GM12865 (cell line): ENCODE data around the gene C1orf116.

ENCODE experiments used
- DNase-seq: peaks from one replicate; pipeline ENCODE4 v3.0.0; 2010; ENCODE audit warnings: low read depth
- H3K4me3 ChIP-seq: 2 replicates; pipeline ENCODE4 v1.5.1; 2011; ENCODE audit warnings: mild to moderate bottlenecking, low read depth, low read length, control low read depth
- TF ChIP-seq, protein P1 (sequence below): IDR thresholded peaks from 2 replicates; pipeline ENCODE4 v1.5.1; 2011; ENCODE audit warnings: low read length, control low read depth, low read depth, inconsistent platforms; ENCODE audit not compliant: insufficient read depth; ENCODE audit errors: missing control alignments

C1orf116 gene

DNA sequence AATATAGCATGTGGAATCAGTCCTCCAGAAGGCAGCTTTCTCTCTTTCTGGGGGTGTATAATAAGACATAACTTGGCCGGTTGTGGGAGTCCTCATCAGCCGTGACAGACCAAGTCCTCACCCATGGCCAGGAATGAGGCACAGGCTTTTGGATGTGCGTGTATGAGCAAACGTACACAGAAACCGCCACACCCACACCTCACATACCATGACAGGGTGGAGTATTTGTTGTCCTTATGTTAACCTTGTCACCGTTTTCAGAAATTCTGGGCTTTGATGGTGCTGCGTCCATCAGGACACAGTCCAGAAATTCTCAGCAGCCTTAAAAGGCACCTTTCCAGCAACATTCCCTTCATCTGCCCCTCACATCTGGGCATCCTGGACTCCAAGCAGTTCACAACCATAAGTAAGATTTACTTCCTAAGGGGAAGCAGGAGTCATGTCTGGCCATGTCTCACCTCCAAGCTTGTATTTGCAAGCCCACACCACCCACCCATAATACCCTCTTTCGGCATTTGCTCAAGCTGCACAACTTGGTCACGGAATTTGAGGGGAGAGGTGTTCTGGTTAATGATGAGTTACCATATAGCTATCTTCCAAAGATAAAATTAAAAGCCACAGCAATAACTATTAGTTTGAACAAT lies 12.4 kb downstream of the C1orf116 start:
- no peak for DNase-seq
- no peak overlapping the region for H3K4me3 ChIP-seq

DNA sequence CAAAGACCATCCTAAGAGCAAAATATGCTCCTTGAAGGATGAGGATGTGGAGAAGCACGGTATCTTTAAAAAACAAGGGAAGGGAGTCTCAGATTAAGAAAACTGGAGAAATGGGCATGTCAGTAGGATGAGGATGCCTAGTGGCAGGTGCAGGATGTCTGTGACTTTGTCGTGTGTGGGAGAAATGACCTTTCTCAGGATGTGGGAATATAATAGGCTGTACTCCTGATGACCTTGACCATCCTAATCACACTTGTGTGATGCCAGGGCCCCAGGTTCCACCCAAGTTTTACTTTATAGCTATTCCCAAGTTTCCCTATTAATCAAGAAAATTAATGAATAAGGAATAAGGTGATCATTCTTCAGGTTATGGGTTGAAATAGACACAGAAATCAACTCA lies 12.9 kb downstream of the C1orf116 start:
- H3K4me3 ChIP-seq, result no peak overlapping the region
- DNase-seq, result no peak
- TF ChIP-seq, protein P1, sequence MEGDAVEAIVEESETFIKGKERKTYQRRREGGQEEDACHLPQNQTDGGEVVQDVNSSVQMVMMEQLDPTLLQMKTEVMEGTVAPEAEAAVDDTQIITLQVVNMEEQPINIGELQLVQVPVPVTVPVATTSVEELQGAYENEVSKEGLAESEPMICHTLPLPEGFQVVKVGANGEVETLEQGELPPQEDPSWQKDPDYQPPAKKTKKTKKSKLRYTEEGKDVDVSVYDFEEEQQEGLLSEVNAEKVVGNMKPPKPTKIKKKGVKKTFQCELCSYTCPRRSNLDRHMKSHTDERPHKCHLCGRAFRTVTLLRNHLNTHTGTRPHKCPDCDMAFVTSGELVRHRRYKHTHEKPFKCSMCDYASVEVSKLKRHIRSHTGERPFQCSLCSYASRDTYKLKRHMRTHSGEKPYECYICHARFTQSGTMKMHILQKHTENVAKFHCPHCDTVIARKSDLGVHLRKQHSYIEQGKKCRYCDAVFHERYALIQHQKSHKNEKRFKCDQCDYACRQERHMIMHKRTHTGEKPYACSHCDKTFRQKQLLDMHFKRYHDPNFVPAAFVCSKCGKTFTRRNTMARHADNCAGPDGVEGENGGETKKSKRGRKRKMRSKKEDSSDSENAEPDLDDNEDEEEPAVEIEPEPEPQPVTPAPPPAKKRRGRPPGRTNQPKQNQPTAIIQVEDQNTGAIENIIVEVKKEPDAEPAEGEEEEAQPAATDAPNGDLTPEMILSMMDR, result no peak

More for the DNA sequence above, 12.4 kb downstream of the C1orf116 start:
- TF ChIP-seq, protein P1, result no peak

DNA sequence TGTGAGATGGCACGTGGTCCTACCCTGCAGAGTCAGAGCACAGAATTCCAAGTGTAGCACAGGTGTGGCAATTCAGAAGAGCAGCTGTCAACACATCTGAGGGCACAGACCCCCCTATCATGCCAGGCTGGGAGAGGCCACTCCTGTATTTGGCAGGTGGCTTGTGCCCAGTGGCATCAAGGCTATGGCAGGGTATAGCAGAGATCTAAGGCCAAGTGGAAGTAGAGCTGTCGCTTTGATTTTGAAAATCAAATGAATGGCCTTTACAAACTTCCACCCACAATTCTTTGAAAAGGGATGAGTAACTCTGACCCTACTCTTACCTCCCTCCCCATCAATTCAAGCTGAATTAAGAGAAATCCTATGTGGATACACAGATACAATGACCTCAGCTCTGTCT lies 13.4 kb downstream of the C1orf116 start:
- H3K4me3 ChIP-seq, result no peak overlapping the region
- TF ChIP-seq, protein P1, result no peak
- no peak for DNase-seq

DNA sequence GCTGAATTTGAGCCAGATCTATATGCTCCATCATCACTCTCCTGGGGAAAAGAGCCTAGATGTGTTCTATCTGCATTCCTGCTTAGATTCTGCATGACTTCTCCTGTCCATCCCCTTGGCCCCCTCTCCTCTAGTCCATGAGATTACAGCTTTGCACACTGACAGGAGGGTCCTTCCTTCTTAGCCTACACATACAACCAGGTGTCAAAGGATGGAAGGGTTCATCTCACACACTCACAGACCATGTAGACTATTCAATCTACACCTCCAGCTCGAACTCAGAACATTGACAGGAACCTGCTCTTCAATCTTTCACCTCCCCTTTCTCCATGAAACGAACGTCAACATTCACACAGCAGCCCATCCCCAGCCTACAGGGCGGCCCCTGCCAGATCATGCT lies 13.8 kb downstream of the C1orf116 start:
- DNase-seq, result no peak
- H3K4me3 ChIP-seq, result no peak overlapping the region
- TF ChIP-seq, protein P1, result no peak

DNA sequence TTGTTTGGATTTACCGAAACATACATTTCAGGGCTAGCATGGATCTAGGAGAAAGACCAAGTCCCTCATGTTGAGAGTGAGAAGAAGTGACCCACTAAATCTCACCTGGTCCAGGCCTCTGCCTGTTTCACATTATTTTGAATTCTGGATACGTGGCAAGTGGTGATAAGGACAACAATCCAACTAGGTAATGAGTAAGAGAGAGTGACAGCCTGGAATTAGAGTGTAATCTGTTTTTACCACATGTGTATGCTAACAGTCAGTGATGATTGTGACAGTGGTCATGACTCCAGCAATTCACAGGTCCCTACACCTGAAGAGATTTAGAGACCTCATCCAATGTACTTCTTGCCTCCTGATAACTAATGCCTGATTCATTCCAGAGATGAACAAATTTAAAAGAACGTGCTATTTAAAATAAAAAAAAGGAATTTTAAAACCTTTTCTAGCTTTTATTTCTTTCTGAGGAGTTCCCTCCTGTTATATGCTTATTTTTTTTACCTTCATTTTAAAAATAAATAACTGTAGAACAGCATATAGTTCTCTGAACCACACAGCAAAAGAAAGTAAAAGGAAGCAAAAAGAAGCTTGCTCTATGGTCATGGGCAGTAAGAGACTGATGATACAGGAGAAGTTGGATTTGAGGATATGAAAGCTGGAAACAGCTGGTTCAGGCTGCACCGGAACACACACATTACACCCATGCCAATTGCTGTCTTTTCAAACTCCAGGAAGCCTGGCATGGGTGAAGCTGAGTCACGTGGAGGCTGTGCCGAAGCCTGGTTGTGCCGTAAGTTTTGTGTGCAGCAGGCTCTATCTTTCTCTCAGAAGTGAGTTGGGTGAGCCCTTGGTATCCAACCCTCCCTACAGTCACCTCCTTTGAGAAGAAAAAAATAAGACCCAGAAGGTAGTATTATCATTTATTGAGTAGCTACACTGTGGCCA lies 14.7 kb downstream of the C1orf116 start:
- H3K4me3 ChIP-seq, result no peak overlapping the region
- TF ChIP-seq, protein P1, result no peak
- DNase-seq, result no peak

DNA sequence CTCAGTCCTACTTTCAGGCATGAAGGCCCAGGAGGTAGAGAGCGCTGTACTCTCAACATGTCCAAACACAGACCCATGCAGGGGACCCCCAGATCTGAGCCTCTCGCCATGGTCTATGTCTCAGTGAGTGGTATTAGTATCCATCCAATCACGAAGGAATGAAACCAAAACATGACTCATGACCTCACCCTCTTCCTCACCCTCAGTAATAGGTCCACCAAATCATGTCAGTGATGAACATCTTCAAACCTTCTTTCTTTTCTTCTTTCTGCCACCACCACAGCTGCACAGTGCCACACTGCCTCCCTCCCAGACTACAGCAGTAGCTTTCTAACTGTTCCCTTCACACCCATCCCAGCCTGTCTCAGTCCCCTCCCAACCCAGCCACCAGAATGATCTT lies 16.8 kb downstream of the C1orf116 start:
- H3K4me3 ChIP-seq, result no peak overlapping the region
- no peak for DNase-seq
- TF ChIP-seq, protein P1, result no peak
